K562 (cell line): ENCODE data around the gene PPP1R3C. TPM values are rescaled to one million over a fixed set of nuclear protein-coding genes. Genes with fewer than 3 reads are reported as not detected.
A peak's percentile ranks its signal among the peaks of the same experiment; 100 is the strongest.

Experiments used
- BRD9 ChIP-seq: fragments of 450-650 bp; IDR thresholded peaks from 2 replicates; pipeline ENCODE4 v1.6.1; 2018; ENCODE audit warnings: low read depth; ENCODE audit not compliant: partially characterized antibody
- CBFA2T3 ChIP-seq: fragments of 450-650 bp; IDR thresholded peaks from 2 replicates; pipeline ENCODE4 v1.6.1; 2017
- CHD2 ChIP-seq: IDR thresholded peaks from 2 replicates; pipeline ENCODE4 v1.6.1; 2011; ENCODE audit warnings: low read depth, low read length
- FOXM1 ChIP-seq, 2 experiments: fragments of 450-650 bp in 1 of 2; sonication (generic) in 1 of 2; formaldehyde crosslinking in 1 of 2; IDR thresholded peaks; 2 replicates each; pipeline versions ENCODE4 v1.6.1 to v1.9.0; 2017 to 2022; ENCODE audit warnings: low read depth in 2 of 2, mild to moderate bottlenecking in 2 of 2, missing genetic modification reagents in 1 of 2, moderate library complexity in 1 of 2
- GTF2E2 ChIP-seq: fragments of 200-800 bp; sonication (Bioruptor generic); IDR thresholded peaks from 2 replicates; pipeline ENCODE4 v1.6.1; 2016; ENCODE audit warnings: missing genetic modification characterization, missing compliant biosample characterization
- GTF2F1 ChIP-seq: IDR thresholded peaks from 2 replicates; pipeline ENCODE4 v1.6.1; 2011; ENCODE audit warnings: low read depth, low read length, improper control_type of control experiment
- HSF4 ChIP-seq: fragments of 250-450 bp; sonication (Bioruptor Pico); IDR thresholded peaks from 2 replicates; pipeline ENCODE4 v2.1.2; 2022; ENCODE audit warnings: mild to moderate bottlenecking, moderate library complexity, borderline replicate concordance
- KLF6 ChIP-seq: fragments of 250-450 bp; sonication (Bioruptor Pico); IDR thresholded peaks from 2 replicates; pipeline ENCODE4 v1.4.0; 2020; ENCODE audit warnings: mild to moderate bottlenecking, moderate library complexity, borderline replicate concordance
- NCOA6 ChIP-seq: fragments of 450-650 bp; IDR thresholded peaks from 2 replicates; pipeline ENCODE4 v1.6.1; 2017; ENCODE audit warnings: mild to moderate bottlenecking
- NR4A1 ChIP-seq, 2 experiments: fragments of 250-450 bp in 1 of 2; fragments of 450-650 bp in 1 of 2; sonication (Bioruptor Pico) in 1 of 2; IDR thresholded peaks; 2 replicates each; pipeline versions ENCODE4 v1.4.0 to v1.6.1; 2016 to 2020; ENCODE audit warnings: mild to moderate bottlenecking in 2 of 2, missing compliant biosample characterization in 1 of 2, missing genetic modification characterization in 1 of 2, moderate library complexity in 1 of 2
- PCBP1 ChIP-seq: fragments of 200-400 bp; formaldehyde crosslinking; IDR thresholded peaks from 2 replicates; pipeline ENCODE4 v1.6.1; 2018; ENCODE audit warnings: mild to moderate bottlenecking, low read depth, low read length; ENCODE audit not compliant: poor library complexity, severe bottlenecking
- PHF20 ChIP-seq: fragments of 450-650 bp; IDR thresholded peaks from 2 replicates; pipeline ENCODE4 v1.6.1; 2018; ENCODE audit not compliant: partially characterized antibody
- SMARCC2 ChIP-seq: fragments of 450-650 bp; IDR thresholded peaks from 2 replicates; pipeline ENCODE4 v1.6.1; 2017; ENCODE audit warnings: antibody characterized with exemption, moderate library complexity, mild to moderate bottlenecking, low read depth
- SOX6 ChIP-seq: fragments of 450-650 bp; IDR thresholded peaks from 2 replicates; pipeline ENCODE4 v1.6.1; 2014; ENCODE audit warnings: mild to moderate bottlenecking
- TFAM ChIP-seq: fragments of 250-450 bp; sonication (Bioruptor Pico); conservative IDR thresholded peaks from 2 replicates; pipeline ENCODE4 v1.5.0; 2021; ENCODE audit warnings: mild to moderate bottlenecking, moderate library complexity
- TGIF2 ChIP-seq: sonication (generic); formaldehyde crosslinking; IDR thresholded peaks from 2 replicates; pipeline ENCODE4 v1.8.1; 2022; ENCODE audit warnings: mild to moderate bottlenecking, missing genetic modification reagents, moderate library complexity
- ZFP30 ChIP-seq: fragments of 250-450 bp; sonication (Bioruptor Pico); IDR thresholded peaks from 2 replicates; pipeline ENCODE4 v1.8.0; 2022; ENCODE audit warnings: moderate library complexity, mild to moderate bottlenecking, inconsistent platforms, borderline replicate concordance
- ZNF133 ChIP-seq: fragments of 250-450 bp; sonication (Bioruptor Pico); IDR thresholded peaks from 2 replicates; pipeline ENCODE4 v1.4.0; 2020; ENCODE audit warnings: mild to moderate bottlenecking
- ZNF184 ChIP-seq: sonication (generic); formaldehyde crosslinking; IDR thresholded peaks from 2 replicates; pipeline ENCODE4 v1.5.0; 2020; ENCODE audit warnings: missing genetic modification reagents
- ZNF696 ChIP-seq: fragments of 250-450 bp; sonication (Bioruptor Pico); conservative IDR thresholded peaks from 2 replicates; pipeline ENCODE4 v1.4.0; 2020; ENCODE audit warnings: mild to moderate bottlenecking, moderate library complexity
- ZNF766 ChIP-seq: fragments of 200-800 bp; sonication (Bioruptor generic); conservative IDR thresholded peaks from 2 replicates; pipeline ENCODE4 v1.6.1; 2016; ENCODE audit warnings: missing genetic modification characterization, missing compliant biosample characterization
- polyA plus RNA-seq, 8 experiments: library from polyadenylated mRNA; depleted of rRNA in 4 of 8; stranded (reverse) in 5 of 8; unstranded in 3 of 8; fragments of >200 nt; fragmentation: Nextera tagmentation in 2 of 8; fragmentation: Illumina TruSeq in 1 of 8; extraction: Ambion mirVana in 2 of 8; extraction: Trizol in 1 of 8; gene quantifications; 2 replicates each; pipeline versions ENCODE4 v1.2.1 to v1.2.3, GENCODE V29; 2011 to 2014; ENCODE audit warnings: inconsistent platforms in 1 of 8, missing spikeins in 1 of 8
- total RNA-seq, 7 experiments: library from RNA; depleted of rRNA in 6 of 7; stranded (reverse); fragments of >200 nt in 6 of 7; fragmentation: Illumina TruSeq in 2 of 7; extraction: Trizol in 2 of 7; gene quantifications; 2 replicates each; pipeline versions ENCODE4 v1.2.1 to v1.2.3, GENCODE V29; 2011 to 2021; ENCODE audit warnings: low replicate concordance in 1 of 7
- TF ChIP-seq, protein P1 (sequence below): fragments of 450-650 bp; formaldehyde crosslinking; IDR thresholded peaks from 2 replicates; pipeline ENCODE4 v1.4.0; 2022; ENCODE audit warnings: missing genetic modification characterization
- TF ChIP-seq, protein P2 (sequence below): fragments of 450-650 bp; IDR thresholded peaks from one replicate; pipeline ENCODE4 v1.6.1; 2018; ENCODE audit warnings: mild to moderate bottlenecking, moderate library complexity; ENCODE audit not compliant: partially characterized antibody
- TF ChIP-seq, protein P3 (sequence below): fragments of 450-650 bp; IDR thresholded peaks from 2 replicates; pipeline ENCODE4 v1.6.1; 2016; ENCODE audit warnings: mild to moderate bottlenecking

PPP1R3C gene
- total and polyA plus RNA-seq, 9 of the 15 experiments (the other 6 are each of a cell fraction or from before 2014, with no cell fraction given) = 0.06 to 0.24 (median 0.12) TPM; not detected in 3

DNA sequence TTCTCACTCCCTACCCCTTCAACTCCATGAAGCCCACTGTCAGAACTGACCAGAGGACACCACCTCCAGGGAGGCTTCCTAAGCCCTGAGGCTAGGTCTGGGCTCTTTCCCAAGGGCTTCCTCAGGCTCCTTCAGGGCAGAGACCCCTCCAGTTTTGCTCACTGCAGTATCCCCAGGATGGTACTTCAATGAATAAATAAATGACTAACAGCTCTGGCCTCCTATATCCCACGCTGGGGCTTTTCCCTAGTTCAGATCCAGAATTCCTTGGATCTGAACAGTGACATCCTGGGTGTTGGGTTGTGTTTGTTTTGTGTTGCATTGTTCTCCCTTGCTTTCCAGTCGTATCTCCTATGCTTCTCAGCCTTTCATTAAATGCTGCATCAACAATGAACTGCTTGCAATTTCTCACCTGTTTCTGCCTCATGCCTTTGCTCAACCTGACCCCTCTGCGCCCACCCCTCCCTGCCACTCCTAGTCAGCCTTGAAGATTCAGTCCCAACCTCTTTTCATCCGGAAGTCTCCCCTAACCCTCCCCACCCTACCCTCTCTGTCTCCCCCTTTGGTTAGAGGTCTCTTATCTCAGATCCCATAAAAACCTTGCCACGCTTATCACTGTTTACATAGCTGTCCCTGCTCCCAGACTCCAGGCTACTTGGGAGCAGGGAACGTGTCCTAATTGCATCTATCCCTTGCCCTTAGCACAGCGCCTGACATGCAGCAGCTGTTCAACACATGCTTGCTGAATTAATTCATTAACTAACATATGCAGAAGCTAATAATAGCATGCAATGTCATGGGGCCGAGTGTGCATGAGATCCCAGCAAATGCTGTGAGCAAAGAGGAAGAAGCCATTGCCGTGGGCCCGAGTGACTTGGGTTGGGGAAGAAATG is 41.7 kb downstream of the PPP1R3C start (continued):
- TF ChIP-seq, protein P1, sequence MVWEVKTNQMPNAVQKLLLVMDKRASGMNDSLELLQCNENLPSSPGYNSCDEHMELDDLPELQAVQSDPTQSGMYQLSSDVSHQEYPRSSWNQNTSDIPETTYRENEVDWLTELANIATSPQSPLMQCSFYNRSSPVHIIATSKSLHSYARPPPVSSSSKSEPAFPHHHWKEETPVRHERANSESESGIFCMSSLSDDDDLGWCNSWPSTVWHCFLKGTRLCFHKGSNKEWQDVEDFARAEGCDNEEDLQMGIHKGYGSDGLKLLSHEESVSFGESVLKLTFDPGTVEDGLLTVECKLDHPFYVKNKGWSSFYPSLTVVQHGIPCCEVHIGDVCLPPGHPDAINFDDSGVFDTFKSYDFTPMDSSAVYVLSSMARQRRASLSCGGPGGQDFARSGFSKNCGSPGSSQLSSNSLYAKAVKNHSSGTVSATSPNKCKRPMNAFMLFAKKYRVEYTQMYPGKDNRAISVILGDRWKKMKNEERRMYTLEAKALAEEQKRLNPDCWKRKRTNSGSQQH (CRISPR knock-in tag) = no peak
- TF ChIP-seq GTF2F1 = no peak
- TF ChIP-seq PCBP1 = no peak
- TF ChIP-seq TGIF2 (CRISPR knock-in tag) = no peak
- TF ChIP-seq CBFA2T3 = peak; percentile 89
- no peak for TF ChIP-seq CHD2
- no peak for TF ChIP-seq PHF20
- no peak for TF ChIP-seq BRD9
- no peak for TF ChIP-seq ZNF184 (CRISPR knock-in tag)
- TF ChIP-seq, protein P2, sequence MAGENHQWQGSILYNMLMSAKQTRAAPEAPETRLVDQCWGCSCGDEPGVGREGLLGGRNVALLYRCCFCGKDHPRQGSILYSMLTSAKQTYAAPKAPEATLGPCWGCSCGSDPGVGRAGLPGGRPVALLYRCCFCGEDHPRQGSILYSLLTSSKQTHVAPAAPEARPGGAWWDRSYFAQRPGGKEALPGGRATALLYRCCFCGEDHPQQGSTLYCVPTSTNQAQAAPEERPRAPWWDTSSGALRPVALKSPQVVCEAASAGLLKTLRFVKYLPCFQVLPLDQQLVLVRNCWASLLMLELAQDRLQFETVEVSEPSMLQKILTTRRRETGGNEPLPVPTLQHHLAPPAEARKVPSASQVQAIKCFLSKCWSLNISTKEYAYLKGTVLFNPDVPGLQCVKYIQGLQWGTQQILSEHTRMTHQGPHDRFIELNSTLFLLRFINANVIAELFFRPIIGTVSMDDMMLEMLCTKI = no peak
- TF ChIP-seq ZNF133 (CRISPR knock-in tag) = no peak
- peak; percentile 76 for TF ChIP-seq SMARCC2
- no peak for TF ChIP-seq NR4A1 (CRISPR knock-in tag; IDR thresholded peaks at IDR 0.05)
- no peak for TF ChIP-seq NR4A1 (tag; IDR thresholded peaks at IDR 0.05)
- TF ChIP-seq NCOA6 = no peak
- TF ChIP-seq GTF2E2 (tag) = no peak
- TF ChIP-seq ZNF696 (CRISPR knock-in tag) = no peak
- TF ChIP-seq, protein P3, sequence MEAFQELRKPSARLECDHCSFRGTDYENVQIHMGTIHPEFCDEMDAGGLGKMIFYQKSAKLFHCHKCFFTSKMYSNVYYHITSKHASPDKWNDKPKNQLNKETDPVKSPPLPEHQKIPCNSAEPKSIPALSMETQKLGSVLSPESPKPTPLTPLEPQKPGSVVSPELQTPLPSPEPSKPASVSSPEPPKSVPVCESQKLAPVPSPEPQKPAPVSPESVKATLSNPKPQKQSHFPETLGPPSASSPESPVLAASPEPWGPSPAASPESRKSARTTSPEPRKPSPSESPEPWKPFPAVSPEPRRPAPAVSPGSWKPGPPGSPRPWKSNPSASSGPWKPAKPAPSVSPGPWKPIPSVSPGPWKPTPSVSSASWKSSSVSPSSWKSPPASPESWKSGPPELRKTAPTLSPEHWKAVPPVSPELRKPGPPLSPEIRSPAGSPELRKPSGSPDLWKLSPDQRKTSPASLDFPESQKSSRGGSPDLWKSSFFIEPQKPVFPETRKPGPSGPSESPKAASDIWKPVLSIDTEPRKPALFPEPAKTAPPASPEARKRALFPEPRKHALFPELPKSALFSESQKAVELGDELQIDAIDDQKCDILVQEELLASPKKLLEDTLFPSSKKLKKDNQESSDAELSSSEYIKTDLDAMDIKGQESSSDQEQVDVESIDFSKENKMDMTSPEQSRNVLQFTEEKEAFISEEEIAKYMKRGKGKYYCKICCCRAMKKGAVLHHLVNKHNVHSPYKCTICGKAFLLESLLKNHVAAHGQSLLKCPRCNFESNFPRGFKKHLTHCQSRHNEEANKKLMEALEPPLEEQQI = no peak
- no peak for TF ChIP-seq ZFP30
- peak; percentile 78 for TF ChIP-seq SOX6
- no peak for TF ChIP-seq KLF6 (CRISPR knock-in tag)
- TF ChIP-seq FOXM1 (IDR thresholded peaks at IDR 0.05; ENCODE audit: low read depth) = peak; percentile 60; the same call in 1 of the 2 replicates
- TF ChIP-seq FOXM1 (CRISPR knock-in tag; IDR thresholded peaks at IDR 0.05; ENCODE audit: low read depth) = no peak
- 0 out of 2 replicates have a peak, but pooled peaks have one; percentile 15 for TF ChIP-seq ZNF766 (CRISPR knock-in tag)
- TF ChIP-seq TFAM (CRISPR knock-in tag) = no peak
- no peak for TF ChIP-seq HSF4 (CRISPR knock-in tag)
